OCI-LY7 (cell line): ENCODE results near the gene SOX13. TPM values are rescaled to one million over a fixed set of nuclear protein-coding genes. Genes with fewer than 3 reads are reported as not detected.

Experiments used
- BruUV-seq: library from RNA; stranded (reverse); fragments of 400-500 nt; replicated peaks from 2 replicates; lab custom pipeline; 2021; lab: Mats Ljungman, UMichigan
- CTCF ChIA-PET: fragments of 300-600 bp; sonication (Branson Sonifier 250); formaldehyde crosslinking; loops from one replicate; lab custom pipeline; 2022; ENCODE audit warnings: antibody characterized with exemption; ENCODE audit not compliant: unreplicated experiment; lab: Charles Lee
- POLR2A ChIA-PET: fragments of 300-600 bp; sonication (Branson Sonifier 250); formaldehyde crosslinking; loops from one replicate; lab custom pipeline; 2022; ENCODE audit warnings: antibody characterized with exemption; lab: Charles Lee
- DNase-seq: peaks from one replicate; pipeline ENCODE4 v3.0.0-alpha.2; 2015; ENCODE audit warnings: low spot score
- H2AFZ ChIP-seq: fragments of 200-600 bp; sonication (generic), shearing (Covaris generic); 2 replicates; pipeline ENCODE4 v1.6.1; 2014; ENCODE audit warnings: mild to moderate bottlenecking, antibody characterized with exemption, low read length, moderate library complexity
- H3K27ac ChIP-seq: fragments of 200-600 bp; sonication (generic); 2 replicates; pipeline ENCODE4 v1.5.1; 2014; ENCODE audit warnings: mixed run types, low read depth, mild to moderate bottlenecking, moderate library complexity, low read length, inconsistent platforms; ENCODE audit not compliant: poor library complexity, severe bottlenecking
- H3K36me3 ChIP-seq: fragments of 200-600 bp; sonication (generic); 2 replicates; pipeline ENCODE4 v1.6.1; 2014; ENCODE audit warnings: mild to moderate bottlenecking, antibody characterized with exemption, low read length, moderate library complexity, mixed read lengths; ENCODE audit not compliant: insufficient read depth
- H3K4me1 ChIP-seq: fragments of 200-600 bp; sonication (generic); 2 replicates; pipeline ENCODE4 v1.5.1; 2014; ENCODE audit warnings: mild to moderate bottlenecking, low read length; ENCODE audit not compliant: insufficient read depth, poor library complexity, severe bottlenecking
- H3K4me2 ChIP-seq: fragments of 200-600 bp; sonication (generic); 2 replicates; pipeline ENCODE4 v1.6.1; 2014; ENCODE audit warnings: mild to moderate bottlenecking, low read length
- H3K4me3 ChIP-seq: fragments of 200-600 bp; sonication (generic); 2 replicates; pipeline ENCODE4 v1.5.1; 2014; ENCODE audit warnings: mild to moderate bottlenecking, low read depth, low read length; ENCODE audit not compliant: poor library complexity, severe bottlenecking
- H3K79me2 ChIP-seq: fragments of 200-600 bp; sonication (generic); 2 replicates; pipeline ENCODE4 v1.6.1; 2016; ENCODE audit warnings: low read depth, mild to moderate bottlenecking, low read length, moderate library complexity, mixed read lengths; ENCODE audit not compliant: insufficient read depth
- H3K9me2 ChIP-seq: fragments of 200-600 bp; sonication (generic); 2 replicates; pipeline ENCODE4 v1.6.1; 2016; ENCODE audit warnings: mild to moderate bottlenecking, low read length, mixed read lengths; ENCODE audit not compliant: insufficient read depth
- H3K9me3 ChIP-seq: fragments of 200-600 bp; sonication (generic); 2 replicates; pipeline ENCODE4 v1.6.1; 2014; ENCODE audit warnings: mild to moderate bottlenecking, mixed run types, low read length, mixed read lengths
- H4K20me1 ChIP-seq: fragments of 200-600 bp; sonication (generic); 2 replicates; pipeline ENCODE4 v1.6.1; 2014; ENCODE audit warnings: mild to moderate bottlenecking, antibody characterized with exemption, low read length, moderate library complexity, mixed read lengths; ENCODE audit not compliant: insufficient read depth
- CTCF ChIP-seq: fragments of 200-600 bp; sonication (generic); conservative IDR thresholded peaks from 2 replicates; pipeline ENCODE4 v1.5.1; 2014; ENCODE audit warnings: mild to moderate bottlenecking, antibody characterized with exemption, low read length, moderate library complexity, mixed read lengths
- EZH2phosphoT487 ChIP-seq: fragments of 200-600 bp; sonication (generic); IDR thresholded peaks from 2 replicates; pipeline ENCODE4 v1.6.1; 2018; ENCODE audit warnings: low read depth, borderline replicate concordance, mild to moderate bottlenecking, mixed run types, antibody characterized with exemption, low read length, moderate library complexity, mixed read lengths
- intact Hi-C: fragments of 100-400 bp; cut with micrococcal nuclease; formaldehyde crosslinking; loops from one replicate; pipeline ENCODE4 v1.10.0; 2022; ENCODE audit not compliant: unreplicated experiment
- total RNA-seq, 2 experiments: library from RNA; depleted of rRNA in 1 of 2; stranded (reverse); fragments of >200 nt in 1 of 2; shearing (Covaris generic) in 1 of 2; gene quantifications; 2 replicates each; pipeline ENCODE4 v1.2.3, GENCODE V29; 2014 to 2022

The SOX13 gene
- total RNA-seq, 2 experiments from 2014 or later, result 0.27 TPM; not detected in 1

- BruUV-seq, result no TSS peak
Measured at GRCh38 chr1:204145033-204145504, 72.2 kb downstream of the SOX13 start.

GRCh38 chr1:204146309-204146708 is 73.4 kb downstream of the SOX13 start:
- Histone ChIP-seq H3K36me3 (no peaks in the 10 kb centered on the region), H3K27ac (no peak overlapping the region), H3K9me3 (no peaks in the 10 kb centered on the region), H3K4me2 (no peak overlapping the region), H3K79me2 (no peaks in the 10 kb centered on the region), H2AFZ (no peak overlapping the region), H3K4me3 (no peak overlapping the region), H4K20me1 (no peaks in the 10 kb centered on the region), H3K9me2 (no peaks in the 10 kb centered on the region), H3K4me1 (no peaks in the 10 kb centered on the region)
- no peak for DNase-seq
- intact Hi-C loops, result no loop called here
- BruUV-seq, result no TSS peak
- ChIA-PET CTCF (no interaction called here), POLR2A (no interaction called here)
- no peak for TF ChIP-seq CTCF
- TF ChIP-seq EZH2phosphoT487, result no peak

More at GRCh38 chr1:204145033-204145504, 72.2 kb downstream of the SOX13 start:
- Histone ChIP-seq H3K79me2 (no peaks in the 10 kb centered on the region), H3K9me3 (no peaks in the 10 kb centered on the region), H3K9me2 (no peaks in the 10 kb centered on the region), H4K20me1 (no peaks in the 10 kb centered on the region), H2AFZ (no peak overlapping the region), H3K4me2 (no peak overlapping the region), H3K27ac (no peak overlapping the region), H3K4me3 (no peak overlapping the region), H3K4me1 (no peaks in the 10 kb centered on the region), H3K36me3 (no peaks in the 10 kb centered on the region)
- intact Hi-C loops, result no loop called here
- POLR2A ChIA-PET, result interaction anchor here (1.2 kb wide), 1 partner anchor 9 kb away, joined by 3 read pairs; no protein-coding TSS in a partner anchor
- TF ChIP-seq CTCF (no peak), EZH2phosphoT487 (no peak)
- CTCF ChIA-PET, result no interaction called here
- DNase-seq, result no peak

DNA sequence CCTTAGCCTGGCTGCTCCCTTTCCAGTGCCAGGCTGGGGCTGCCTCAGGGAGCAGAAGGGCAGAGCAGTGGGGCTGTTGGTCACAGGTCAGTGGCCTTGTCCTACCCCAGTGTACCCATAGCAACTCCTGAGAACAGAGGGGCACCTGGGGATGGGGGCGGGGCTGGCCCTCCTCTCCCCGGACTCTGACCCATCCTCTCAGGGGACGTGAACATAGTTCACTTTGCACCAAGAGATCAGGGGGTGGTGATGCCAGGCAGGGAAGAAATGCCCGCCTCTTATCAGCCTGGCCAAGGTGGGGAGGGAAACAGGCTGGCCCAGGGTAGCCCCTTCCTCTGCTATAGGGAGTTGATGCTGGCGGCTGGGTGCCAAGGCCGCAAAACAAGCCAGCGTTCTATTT is 74.0 kb downstream of the SOX13 start:
- BruUV-seq, result no TSS peak
- no peaks in the 10 kb centered on the region for H3K9me3 ChIP-seq
- H3K4me2 ChIP-seq, result no peak overlapping the region
- ChIA-PET CTCF (no interaction called here), POLR2A (no interaction called here)
- no peaks in the 10 kb centered on the region for H3K79me2 ChIP-seq
- H3K27ac ChIP-seq, result no peak overlapping the region
- H3K4me3 ChIP-seq, result no peak overlapping the region
- intact Hi-C loops, result no loop called here
- H2AFZ ChIP-seq, result no peak overlapping the region
- no peaks in the 10 kb centered on the region for H3K4me1 ChIP-seq
- H3K9me2 ChIP-seq, result no peaks in the 10 kb centered on the region
- TF ChIP-seq CTCF (no peak), EZH2phosphoT487 (no peak)
- DNase-seq, result no peak
- no peaks in the 10 kb centered on the region for H3K36me3 ChIP-seq
- no peaks in the 10 kb centered on the region for H4K20me1 ChIP-seq
